HG03159 (cell line): ENCODE results near the gene DEXI.

Experiments
- ATAC-seq: cut with Tn5 transposase; IDR thresholded peaks from one replicate; pipeline ENCODE4 v1.9.1; 2021; ENCODE audit warnings: mild to moderate bottlenecking, moderate library complexity; ENCODE audit not compliant: unreplicated experiment

DEXI gene

DNA sequence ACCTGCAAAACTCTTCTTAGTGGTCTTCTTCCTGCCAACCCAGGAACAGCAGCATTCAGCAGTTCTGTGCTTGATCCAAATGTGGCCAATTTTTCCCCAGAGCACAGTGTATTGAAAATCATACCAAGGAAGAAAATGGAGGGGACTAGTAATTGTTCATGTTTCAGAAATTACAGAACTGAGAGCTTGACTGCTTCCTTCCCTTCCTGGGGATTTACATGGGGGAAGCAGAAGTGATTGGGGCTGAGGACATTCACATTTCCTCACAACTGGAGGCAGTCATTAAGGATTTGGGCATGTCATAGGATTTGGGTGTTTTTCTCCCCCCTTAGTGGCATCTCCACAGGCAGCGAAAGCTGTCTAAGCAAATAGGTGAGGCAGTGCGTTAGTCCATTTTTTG, 45.5 kb downstream of the DEXI start:
- ATAC-seq = peak; percentile 9

DNA sequence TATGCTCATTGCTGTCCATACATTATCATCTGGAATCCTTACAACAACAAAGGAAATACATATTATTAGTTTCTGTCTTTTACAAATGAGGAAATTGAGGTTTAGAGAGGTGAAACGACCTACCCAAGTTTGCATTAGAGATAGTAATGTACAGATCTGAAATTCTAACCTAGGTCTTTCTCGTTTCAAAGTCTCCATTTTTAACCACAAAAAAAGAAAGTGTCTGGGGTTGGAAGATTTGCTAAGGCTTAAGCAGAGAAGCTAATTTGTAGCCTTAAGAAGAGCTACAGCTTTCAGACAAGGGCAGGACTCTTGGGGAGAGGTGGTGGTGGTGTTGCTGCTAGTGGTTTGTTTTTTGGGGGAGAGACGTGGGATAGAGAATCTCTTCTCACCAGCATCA, 46.1 kb downstream of the DEXI start:
- no peak for ATAC-seq

DNA sequence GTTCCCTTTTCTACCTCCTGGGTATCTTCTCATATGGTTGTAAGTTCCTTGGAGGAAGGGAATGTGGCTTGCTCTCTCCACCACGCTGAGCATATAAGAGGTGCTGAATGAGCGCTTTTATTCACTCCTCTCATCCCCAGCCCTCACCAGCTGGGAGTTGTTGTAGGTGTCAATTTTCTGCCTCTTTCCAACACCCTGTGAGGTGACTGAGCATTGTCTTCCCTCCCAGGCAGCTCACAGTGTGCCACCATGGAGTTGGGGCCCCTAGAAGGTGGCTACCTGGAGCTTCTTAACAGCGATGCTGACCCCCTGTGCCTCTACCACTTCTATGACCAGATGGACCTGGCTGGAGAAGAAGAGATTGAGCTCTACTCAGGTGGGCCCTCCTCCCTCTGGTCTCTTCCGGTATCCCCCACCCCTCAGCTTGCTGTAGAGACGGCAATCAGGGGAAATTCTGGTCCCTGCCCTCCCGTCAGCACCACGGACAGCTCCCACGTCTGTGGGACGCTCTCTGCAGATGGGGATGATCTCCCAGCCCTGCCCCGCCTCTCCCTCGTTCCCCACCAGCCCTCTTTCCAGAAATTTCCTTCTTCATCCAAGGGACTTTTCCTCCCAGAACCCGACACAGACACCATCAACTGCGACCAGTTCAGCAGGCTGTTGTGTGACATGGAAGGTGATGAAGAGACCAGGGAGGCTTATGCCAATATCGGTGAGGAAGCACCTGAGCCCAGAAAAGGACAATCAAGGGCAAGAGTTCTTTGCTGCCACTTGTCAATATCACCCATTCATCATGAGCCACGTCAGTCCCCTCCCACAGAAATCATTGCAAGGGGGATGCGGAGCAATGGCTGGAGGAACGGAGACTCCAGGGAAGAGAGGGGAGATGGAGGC, 47.0 kb downstream of the DEXI start:
- ATAC-seq = no peak

DNA sequence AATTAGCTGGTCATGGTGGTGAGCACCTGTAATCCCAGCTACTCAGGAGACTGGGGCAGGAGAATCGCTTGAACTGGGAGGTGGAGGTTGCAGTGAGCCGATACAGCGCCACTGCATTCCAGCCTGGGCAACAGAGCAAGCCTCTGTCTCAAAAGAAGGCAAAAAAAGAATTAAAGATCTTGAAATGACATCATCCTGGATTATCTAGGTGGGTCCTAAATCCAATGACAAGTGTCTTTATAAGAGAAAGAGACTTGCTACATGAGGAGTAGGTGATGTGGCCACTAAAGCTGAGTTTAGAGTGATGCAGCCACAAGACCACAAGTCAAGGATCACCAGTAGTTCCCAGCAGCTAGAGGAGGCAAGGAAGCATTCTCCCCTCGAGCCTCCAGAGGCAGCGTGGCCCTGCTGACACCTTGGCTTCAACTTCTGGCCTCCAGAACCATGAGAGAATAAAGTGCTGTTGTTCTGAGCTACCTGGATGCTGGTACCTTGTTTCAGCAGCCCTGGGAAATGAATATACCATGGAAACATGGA, 49.4 kb downstream of the DEXI start:
- no peak for ATAC-seq

DNA sequence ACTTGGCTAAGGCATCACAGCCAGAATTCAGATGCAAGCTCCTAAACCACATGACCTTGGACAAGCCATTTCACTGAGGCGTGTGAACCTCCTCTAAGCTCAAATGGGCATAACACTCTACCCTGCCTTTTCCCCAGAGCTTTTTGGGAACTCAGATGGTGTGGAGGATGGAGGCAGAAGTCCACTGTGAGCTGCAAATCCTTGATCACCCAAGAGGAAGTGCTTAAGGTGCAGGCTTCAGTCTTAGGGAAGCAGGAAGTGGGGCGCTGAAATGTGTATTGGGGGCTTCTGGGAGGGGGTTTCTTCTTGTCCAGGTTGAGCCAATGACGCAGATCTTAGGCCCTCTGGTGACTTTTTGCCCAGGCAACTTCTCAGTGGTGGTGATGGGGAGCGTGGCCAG, 52.4 kb downstream of the DEXI start:
- ATAC-seq = no peak

DNA sequence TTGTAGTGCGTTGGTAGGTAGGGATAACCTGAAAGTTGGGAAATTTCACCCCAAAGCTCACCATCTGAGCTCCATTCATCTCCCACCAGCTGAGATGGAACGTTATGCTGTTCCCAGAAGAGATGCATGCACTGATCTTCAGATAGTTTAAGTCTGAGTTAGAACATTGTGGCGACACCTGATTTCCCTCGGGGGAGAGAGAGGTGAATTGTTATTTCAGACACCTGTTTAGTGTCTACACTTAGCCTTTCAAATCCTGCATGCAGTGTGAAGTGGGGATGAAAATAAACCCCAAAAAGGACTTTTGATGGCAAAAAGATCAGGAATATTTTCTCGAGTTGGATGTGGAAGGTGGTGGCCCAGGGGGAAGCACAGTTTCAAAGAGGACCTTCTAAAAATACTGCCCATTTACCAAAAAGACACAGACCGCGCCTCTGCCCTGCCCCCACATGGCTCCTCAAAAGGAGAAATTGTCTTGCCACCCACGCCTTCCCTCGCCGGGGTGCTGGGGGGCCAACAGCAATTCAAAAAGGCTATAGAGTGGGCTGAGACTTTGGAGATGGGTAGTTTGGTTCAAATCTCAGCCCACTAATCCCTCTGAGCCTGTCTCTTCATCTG, 53.8 kb downstream of the DEXI start:
- ATAC-seq = no peak

DNA sequence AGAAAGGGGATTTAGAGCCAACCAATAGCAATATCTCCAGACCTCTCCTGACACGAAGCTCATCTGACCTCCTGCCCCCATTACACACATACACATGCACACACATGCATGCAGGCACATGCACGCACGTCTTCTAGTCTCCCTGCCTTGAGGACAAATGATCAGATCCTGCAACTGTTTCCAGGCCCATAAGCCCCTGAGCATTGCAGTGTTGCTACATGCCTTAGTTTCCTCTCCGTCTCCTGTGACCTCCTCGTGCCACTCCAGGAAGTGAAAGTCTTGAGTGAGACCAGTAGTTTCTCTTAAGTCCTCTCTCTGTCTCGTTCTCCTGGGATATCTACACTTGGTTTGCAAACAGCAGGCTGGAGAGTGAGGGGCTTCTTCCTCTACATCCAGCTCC, 57.0 kb downstream of the DEXI start:
- ATAC-seq = no peak

DNA sequence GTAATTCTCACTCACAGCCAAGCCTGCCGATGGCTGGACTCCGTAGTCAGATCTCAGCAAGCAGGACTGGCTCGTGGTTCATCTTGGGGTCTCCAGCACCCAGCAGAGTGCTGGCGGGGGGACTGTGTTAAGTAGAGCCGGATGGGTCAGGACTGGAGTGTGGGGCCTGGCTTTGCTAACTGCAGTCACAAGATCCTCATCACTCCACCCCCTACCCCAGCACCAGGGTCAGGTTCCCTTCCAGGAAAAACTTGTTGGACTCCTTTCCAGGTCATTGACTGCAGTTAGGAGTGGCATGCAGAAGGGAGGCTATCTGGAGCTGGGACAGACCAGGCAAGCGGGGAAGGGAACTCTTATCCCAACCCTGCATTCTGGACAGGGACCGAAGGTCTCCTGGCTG, 59.3 kb downstream of the DEXI start:
- ATAC-seq = no peak

DNA sequence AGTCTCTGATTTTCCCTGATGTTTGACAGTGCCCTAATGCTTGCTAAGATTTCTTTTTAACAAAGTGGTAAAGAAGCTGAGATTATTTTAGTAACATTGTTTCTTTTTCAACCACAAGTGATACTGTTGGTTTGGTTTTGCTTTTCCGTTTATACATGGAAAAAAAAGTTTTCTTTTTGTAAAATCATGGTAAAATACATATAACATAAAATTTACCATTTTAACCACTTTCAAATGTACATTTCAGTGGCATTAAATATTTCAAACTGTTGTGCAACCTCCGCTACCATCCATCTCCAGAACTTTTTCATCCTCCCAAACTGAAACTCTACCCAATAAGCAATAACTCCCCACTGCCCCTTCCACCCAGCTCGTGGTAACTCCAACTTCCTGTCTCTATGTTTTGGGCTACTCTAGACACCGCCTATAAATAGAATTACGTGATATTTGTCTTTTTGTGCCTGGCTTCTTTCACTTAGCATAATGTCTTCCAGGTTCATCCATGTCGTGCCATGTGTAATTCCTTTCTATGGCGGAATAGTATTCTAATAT, 60.7 kb downstream of the DEXI start:
- no peak for ATAC-seq

DNA sequence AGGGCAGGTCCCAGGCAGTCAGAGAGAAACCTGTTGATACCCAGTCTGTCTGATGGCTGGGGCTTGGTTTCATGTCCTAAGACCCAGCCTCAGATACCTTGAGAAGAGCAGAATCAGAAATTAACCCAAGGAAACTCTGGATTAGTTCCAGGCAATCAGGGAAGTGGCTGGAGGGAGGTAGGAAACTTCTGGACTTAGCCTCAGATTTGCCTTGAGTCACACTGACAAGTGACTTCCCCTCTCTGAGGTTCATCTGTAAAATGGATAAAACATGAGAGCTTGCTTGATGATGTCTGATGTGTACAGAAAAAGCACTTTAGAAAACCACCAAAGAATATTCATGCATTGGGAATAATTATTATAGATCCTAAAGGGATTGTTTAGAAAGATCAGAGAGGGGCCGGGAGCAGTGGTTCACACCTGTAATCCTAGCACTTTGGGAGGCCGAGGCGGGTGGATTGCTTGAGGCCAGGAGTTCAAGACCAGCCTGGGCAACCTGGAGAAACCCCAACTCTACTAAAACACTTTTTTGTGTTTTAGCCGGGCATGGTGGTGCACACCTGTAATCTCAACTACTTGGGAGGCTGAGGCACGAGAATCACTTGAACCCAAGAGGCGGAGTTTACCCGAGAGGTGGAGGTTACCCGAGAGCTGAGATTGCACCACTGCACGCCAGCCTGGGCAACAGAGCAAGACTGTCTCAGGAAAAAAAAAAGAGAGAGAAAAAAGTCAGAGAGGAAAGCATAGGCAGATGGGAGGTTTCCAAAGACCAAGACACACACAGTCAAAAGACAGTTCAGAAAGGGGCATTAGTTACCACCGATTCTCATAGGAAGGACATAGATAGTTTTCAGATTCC, 61.4 kb downstream of the DEXI start:
- no peak for ATAC-seq

DNA sequence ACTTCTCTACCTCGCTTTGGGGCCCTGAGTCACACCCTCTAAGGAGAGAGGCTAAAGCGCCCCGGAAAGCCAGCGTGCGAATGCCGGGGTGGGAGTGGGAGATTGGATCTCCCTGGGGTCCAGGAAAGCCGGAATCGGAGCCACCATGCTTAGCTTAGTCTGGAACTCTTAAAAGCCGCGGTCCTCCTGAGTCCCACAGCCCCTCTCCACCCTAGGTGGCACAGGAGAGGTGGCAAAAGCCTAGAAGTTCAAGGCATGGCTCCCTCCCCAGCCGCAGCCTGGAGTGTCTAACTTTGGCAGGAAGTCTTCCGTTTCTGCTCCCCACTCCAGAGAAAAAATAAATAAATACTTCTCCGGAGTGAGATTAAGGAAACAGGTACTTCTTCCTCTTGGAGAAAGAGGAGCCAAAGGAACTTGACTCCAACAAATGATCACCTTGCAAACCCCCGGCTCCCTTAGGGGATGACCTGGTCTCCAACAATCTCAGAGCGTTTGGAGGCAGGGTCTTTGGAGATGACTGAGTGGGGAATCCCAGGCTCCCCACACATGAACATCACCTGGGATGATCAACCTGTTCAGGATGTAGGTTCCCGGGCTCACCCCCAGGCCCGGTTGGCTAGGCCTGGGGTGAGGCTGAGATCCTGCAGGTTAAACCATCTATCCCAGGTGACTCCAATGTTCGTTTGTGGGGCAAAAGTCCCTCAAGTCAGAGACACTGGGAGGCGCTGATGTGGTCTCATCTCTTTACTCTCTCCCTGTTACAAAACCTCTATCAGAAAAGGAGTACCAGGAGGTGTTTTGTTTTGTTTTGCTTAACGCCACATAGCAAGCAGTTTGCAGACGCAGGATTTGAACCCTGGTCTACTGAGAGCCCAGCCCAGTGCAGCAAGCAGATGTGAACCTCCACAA, 62.3 kb downstream of the DEXI start:
- ATAC-seq = no peak
